Keratinocyte (primary cell): ENCODE measurements around the gene PRMT2. TPM values are rescaled to one million over a fixed set of nuclear protein-coding genes. Genes with fewer than 3 reads are reported as not detected.
"Not testable (repeated sequence)": the region's sequence is repeated elsewhere in the genome, so short reads cannot be mapped to it uniquely, and the experiment has no call there.

Source experiments
- DNase-seq: peaks from one replicate; pipeline ENCODE4 v3.0.0-alpha.2; 2011; ENCODE audit warnings: low read depth, missing footprints, low spot score
- FAIRE-seq: peaks from 2 replicates; lab custom pipeline; 2011; peaks lifted over from hg19 to GRCh38; lab: Jason Lieb, UNC
- H2AFZ ChIP-seq: 2 replicates; pipeline ENCODE4 v1.6.0; 2012; ENCODE audit warnings: low read length, control low read depth, inconsistent platforms; ENCODE audit not compliant: control insufficient read depth
- H3K27ac ChIP-seq: 2 replicates; pipeline ENCODE4 v1.5.1; 2011; ENCODE audit warnings: low read length; ENCODE audit not compliant: control insufficient read depth, insufficient read depth
- H3K27me3 ChIP-seq: 3 replicates; pipeline ENCODE4 v1.6.0; 2011; ENCODE audit warnings: low read length; ENCODE audit not compliant: control insufficient read depth, insufficient read depth; ENCODE audit errors: extremely low read depth
- H3K36me3 ChIP-seq, 2 experiments: 2 replicates in 1 of 2; 3 replicates in 1 of 2; pipeline ENCODE4 v1.5.1; 2011; ENCODE audit warnings: low read length in 2 of 2, mild to moderate bottlenecking in 1 of 2; ENCODE audit not compliant: control insufficient read depth in 2 of 2, insufficient read depth in 2 of 2; ENCODE audit errors: extremely low read depth in 1 of 2
- H3K4me1 ChIP-seq: 3 replicates; pipeline ENCODE4 v1.5.1; 2011; ENCODE audit warnings: low read length; ENCODE audit not compliant: control insufficient read depth, insufficient read depth; ENCODE audit errors: extremely low read depth
- H3K4me2 ChIP-seq: 3 replicates; pipeline ENCODE4 v1.6.0; 2011; ENCODE audit warnings: low read depth, low read length; ENCODE audit not compliant: control insufficient read depth, insufficient read depth; ENCODE audit errors: extremely low read depth
- H3K4me3 ChIP-seq, 3 experiments: fragments of 200-600 bp in 1 of 3; sonication (generic) in 1 of 3; 2 replicates in 2 of 3; 3 replicates in 1 of 3; pipeline ENCODE4 v1.5.1; 2011 to 2016; ENCODE audit warnings: low read length in 3 of 3, mild to moderate bottlenecking in 3 of 3, control low read depth in 2 of 3, inconsistent platforms in 1 of 3, low read depth in 1 of 3, mixed read lengths in 1 of 3, mixed run types in 1 of 3, moderate library complexity in 1 of 3; ENCODE audit not compliant: control insufficient read depth in 2 of 3, insufficient read depth in 2 of 3; ENCODE audit errors: extremely low read depth in 1 of 3
- H3K79me2 ChIP-seq: 2 replicates; pipeline ENCODE4 v1.6.0; 2012; ENCODE audit warnings: low read length; ENCODE audit not compliant: control insufficient read depth, insufficient read depth
- H3K9ac ChIP-seq: 3 replicates; pipeline ENCODE4 v1.6.0; 2011; ENCODE audit warnings: low read length; ENCODE audit not compliant: control insufficient read depth, insufficient read depth; ENCODE audit errors: extremely low read depth
- H3K9me1 ChIP-seq: 3 replicates; pipeline ENCODE4 v1.6.0; 2011; ENCODE audit warnings: low read length; ENCODE audit not compliant: control insufficient read depth, insufficient read depth; ENCODE audit errors: extremely low read depth
- H3K9me3 ChIP-seq: 2 replicates; pipeline ENCODE4 v1.5.1; 2012; ENCODE audit warnings: low read depth, low read length; ENCODE audit not compliant: control insufficient read depth
- H4K20me1 ChIP-seq: 3 replicates; pipeline ENCODE4 v1.6.0; 2011; ENCODE audit warnings: low read length; ENCODE audit not compliant: control insufficient read depth, insufficient read depth; ENCODE audit errors: extremely low read depth
- CTCF ChIP-seq, 3 experiments: IDR thresholded peaks in 1 of 3; conservative IDR thresholded peaks in 1 of 3; optimal IDR thresholded peaks in 1 of 3; 2 replicates in 2 of 3; 3 replicates in 1 of 3; pipeline versions ENCODE3 to v1.5.1; 2011; ENCODE audit warnings: low read length in 3 of 3, mild to moderate bottlenecking in 3 of 3, moderate library complexity in 2 of 3, control low read depth in 1 of 3, inconsistent platforms in 1 of 3; ENCODE audit not compliant: insufficient read depth in 2 of 3; ENCODE audit errors: extremely low read depth in 1 of 3
- EZH2 ChIP-seq: IDR thresholded peaks from one replicate; pipeline ENCODE4 v1.6.1; 2012; ENCODE audit warnings: inconsistent platforms, mild to moderate bottlenecking, low read length, moderate library complexity
- dilution Hi-C: fragments of 300-500 bp; cut with MboI; formaldehyde crosslinking; loops from one replicate; pipeline ENCODE4 v1.7.0; 2020; ENCODE audit warnings: low sequenced_read_pairs; ENCODE audit not compliant: extremely low pct_ligation_motif_present
- polyA plus RNA-seq, 5 experiments: library from polyadenylated mRNA; depleted of rRNA in 3 of 5; stranded (reverse) in 3 of 5; stranded (forward) in 1 of 5; unstranded in 1 of 5; fragments of >200 nt; gene quantifications; 1 replicate in 1 of 5; 2 replicates in 3 of 5; 3 replicates in 1 of 5; pipeline versions ENCODE4 v1.2.1 to v1.2.3, GENCODE V29; 2011 to 2012; ENCODE audit warnings: missing spikeins in 2 of 5, low read depth in 1 of 5, low replicate concordance in 1 of 5

The PRMT2 gene
- polyA plus RNA-seq, 1 donor (not counting 4 experiments of a cell fraction or from before 2014, with no cell fraction given) = 97.3 TPM

DNA sequence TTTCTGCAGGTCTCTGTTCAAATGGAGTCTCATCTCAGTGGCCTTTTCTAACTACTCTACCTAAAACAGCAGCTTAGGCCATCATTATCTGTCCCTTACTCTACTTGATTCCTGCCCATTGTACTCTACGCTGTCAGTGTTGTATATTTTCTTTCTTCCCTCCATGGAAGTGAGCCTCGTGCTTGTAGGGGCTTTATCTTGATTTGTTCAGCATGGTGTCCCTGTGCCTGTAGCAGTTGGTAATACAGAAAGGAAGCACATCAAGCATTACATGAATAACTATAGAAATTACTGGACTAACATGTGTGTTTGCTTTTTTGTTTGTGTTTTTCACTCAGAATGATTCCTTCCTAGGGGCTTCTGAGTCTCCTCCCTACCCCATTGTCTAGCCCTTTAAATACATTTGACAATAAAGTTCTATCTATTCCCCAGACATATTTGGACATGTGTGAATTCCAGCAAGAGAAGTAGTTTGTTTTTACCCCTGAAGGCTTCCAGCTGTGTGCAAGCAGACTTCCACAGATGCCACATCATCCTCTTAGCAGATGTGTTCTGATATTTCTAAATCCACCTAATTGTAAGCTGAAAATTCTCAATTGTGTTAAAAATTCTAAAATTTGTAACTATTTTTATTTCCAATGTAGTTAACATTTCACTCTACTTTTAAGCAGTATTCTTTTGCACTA, 40.3 kb downstream of the PRMT2 start:
- FAIRE-seq = no peak

DNA sequence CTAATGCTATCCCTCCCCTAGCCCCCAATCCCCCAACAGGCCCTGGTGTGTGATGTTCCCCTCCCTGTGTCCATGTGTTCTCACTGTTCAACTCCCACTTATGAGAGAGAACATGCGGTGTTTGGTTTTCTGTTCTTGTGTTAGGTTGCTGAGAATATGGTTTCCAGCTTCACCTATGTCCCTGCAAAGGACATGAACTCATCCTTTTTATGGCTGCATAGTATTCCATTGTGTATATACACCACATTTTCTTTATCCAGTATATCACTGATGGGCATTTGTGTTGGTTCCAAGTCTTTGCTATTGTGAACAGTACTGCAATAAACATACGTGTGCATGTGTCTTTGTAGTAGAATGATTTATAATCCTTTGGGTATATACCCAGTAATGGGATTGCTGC, 41.1 kb downstream of the PRMT2 start:
- DNase-seq, FAIRE-seq, dilution Hi-C loops: not testable (repeated sequence)

More for the DNA sequence above, 40.3 kb downstream of the PRMT2 start:
- no peak overlapping the region for H3K27ac ChIP-seq
- H3K9me3 ChIP-seq = no peaks in the 10 kb centered on the region
- no peaks in the 10 kb centered on the region for H4K20me1 ChIP-seq
- H3K27me3 ChIP-seq = no peaks in the 10 kb centered on the region
- TF ChIP-seq CTCF (optimal IDR thresholded peaks at IDR 0.05 in 1 of 3, IDR thresholded peaks at IDR 0.05 in 1 of 3, conservative IDR thresholded peaks at IDR 0.05 in 1 of 3; ENCODE audit: extremely low read depth in 1 of 3, insufficient read depth in 2 of 3, low read length in 3 of 3) (no peak), EZH2 (no peak)
- H3K9me1 ChIP-seq = no peaks in the 10 kb centered on the region
- dilution Hi-C loops = no loop called here
- no peak for DNase-seq
- peaks cover 6% of the 10 kb centered on the region for H3K4me1 ChIP-seq
- H3K79me2 ChIP-seq = no peaks in the 10 kb centered on the region
- H3K4me3 ChIP-seq = no peak overlapping the region
- no peak overlapping the region for H2AFZ ChIP-seq
- no peaks in the 10 kb centered on the region for H3K36me3 ChIP-seq
- H3K4me2 ChIP-seq = no peak overlapping the region
- H3K9ac ChIP-seq = no peak overlapping the region

GRCh38 chr21:46681593-46681992, 46.1 kb downstream of the PRMT2 start:
- H2AFZ ChIP-seq, H3K4me3 ChIP-seq, H3K4me2 ChIP-seq, H3K9me3 ChIP-seq, H3K36me3 ChIP-seq, FAIRE-seq, H3K79me2 ChIP-seq, DNase-seq, H3K4me1 ChIP-seq, H3K27ac ChIP-seq, H3K27me3 ChIP-seq, H3K9me1 ChIP-seq, H3K9ac ChIP-seq, H4K20me1 ChIP-seq, dilution Hi-C loops: not testable (repeated sequence)

More for the DNA sequence above, 41.1 kb downstream of the PRMT2 start:
- H4K20me1 ChIP-seq, H3K36me3 ChIP-seq, H3K4me1 ChIP-seq, H3K27ac ChIP-seq, H3K9me1 ChIP-seq, H3K9ac ChIP-seq, H2AFZ ChIP-seq, H3K4me2 ChIP-seq, H3K79me2 ChIP-seq, H3K4me3 ChIP-seq, H3K27me3 ChIP-seq, H3K9me3 ChIP-seq: not testable (repeated sequence)

GRCh38 chr21:46698652-46699051, 63.2 kb downstream of the PRMT2 start:
- H3K79me2 ChIP-seq, H3K4me1 ChIP-seq, H3K9ac ChIP-seq, FAIRE-seq, H3K9me3 ChIP-seq, DNase-seq, H3K27ac ChIP-seq, H3K27me3 ChIP-seq, H4K20me1 ChIP-seq, H3K9me1 ChIP-seq, H3K4me2 ChIP-seq, H3K36me3 ChIP-seq, H3K4me3 ChIP-seq, dilution Hi-C loops, H2AFZ ChIP-seq: not testable (repeated sequence)
